Measurements from ENCODE around the gene RPF1. TPM values are rescaled to one million over a fixed set of nuclear protein-coding genes. Genes with fewer than 3 reads are reported as not detected.
A peak's percentile ranks its signal among the peaks of the same experiment; 100 is the strongest.
"Not testable (repeated sequence)": the region's sequence is repeated elsewhere in the genome, so short reads cannot be mapped to it uniquely, and the experiment has no call there.

The RPF1 gene
- total and polyA plus RNA-seq, 2 experiments from 2014 or later, result 48.3 to 65.4 TPM

DNA sequence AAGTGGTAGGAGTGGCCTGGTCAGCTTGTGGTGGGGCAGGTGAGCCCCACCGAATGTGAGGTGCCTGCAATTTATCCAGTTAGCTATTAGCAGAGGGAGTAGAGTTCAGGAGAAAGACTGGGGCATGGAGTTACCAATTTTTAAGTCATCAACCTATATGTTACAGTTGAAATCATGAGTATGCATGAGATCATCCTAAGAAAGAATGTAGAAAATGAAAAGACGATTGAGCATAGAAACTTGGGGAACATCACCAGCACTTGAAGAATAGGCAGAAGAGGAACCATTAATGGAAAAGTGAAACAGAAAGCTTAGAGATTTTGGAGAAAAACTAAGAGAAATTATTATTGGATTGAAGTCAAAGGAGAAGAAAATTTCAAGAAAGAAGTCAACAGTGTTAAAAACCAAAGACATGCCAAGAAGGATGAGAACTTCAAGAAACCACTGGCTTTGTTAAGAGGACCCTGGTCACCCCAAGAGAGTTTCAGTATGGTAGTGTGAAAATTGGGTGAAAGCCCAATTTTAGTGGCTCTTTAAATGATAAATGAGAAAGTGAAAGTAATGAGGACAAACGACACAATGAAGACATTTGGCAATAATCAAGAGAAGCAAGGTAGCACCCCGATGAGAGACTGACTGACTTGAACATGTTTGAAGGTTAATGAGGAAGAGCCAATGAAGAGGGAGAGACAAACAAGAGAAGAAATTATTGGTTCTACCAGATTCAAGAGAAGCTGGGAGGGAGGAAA is 44.1 kb upstream of the RPF1 start:
- H3K4me3 ChIP-seq, result no peak overlapping the region
- no peaks in the 10 kb centered on the region for H3K4me1 ChIP-seq (ENCODE audit: low read depth)
- no peaks in the 10 kb centered on the region for H3K27me3 ChIP-seq
- no peaks in the 10 kb centered on the region for H3K9me3 ChIP-seq (ENCODE audit: low read depth)
- DNase-seq (ENCODE audit: low read depth in 1 of 2, low spot score in 1 of 2), result no peak
- no peaks in the 10 kb centered on the region for H3K36me3 ChIP-seq
- no peak overlapping the region for H3K27ac ChIP-seq
- TF ChIP-seq, protein P1, sequence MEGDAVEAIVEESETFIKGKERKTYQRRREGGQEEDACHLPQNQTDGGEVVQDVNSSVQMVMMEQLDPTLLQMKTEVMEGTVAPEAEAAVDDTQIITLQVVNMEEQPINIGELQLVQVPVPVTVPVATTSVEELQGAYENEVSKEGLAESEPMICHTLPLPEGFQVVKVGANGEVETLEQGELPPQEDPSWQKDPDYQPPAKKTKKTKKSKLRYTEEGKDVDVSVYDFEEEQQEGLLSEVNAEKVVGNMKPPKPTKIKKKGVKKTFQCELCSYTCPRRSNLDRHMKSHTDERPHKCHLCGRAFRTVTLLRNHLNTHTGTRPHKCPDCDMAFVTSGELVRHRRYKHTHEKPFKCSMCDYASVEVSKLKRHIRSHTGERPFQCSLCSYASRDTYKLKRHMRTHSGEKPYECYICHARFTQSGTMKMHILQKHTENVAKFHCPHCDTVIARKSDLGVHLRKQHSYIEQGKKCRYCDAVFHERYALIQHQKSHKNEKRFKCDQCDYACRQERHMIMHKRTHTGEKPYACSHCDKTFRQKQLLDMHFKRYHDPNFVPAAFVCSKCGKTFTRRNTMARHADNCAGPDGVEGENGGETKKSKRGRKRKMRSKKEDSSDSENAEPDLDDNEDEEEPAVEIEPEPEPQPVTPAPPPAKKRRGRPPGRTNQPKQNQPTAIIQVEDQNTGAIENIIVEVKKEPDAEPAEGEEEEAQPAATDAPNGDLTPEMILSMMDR (IDR thresholded peaks at IDR 0.05; ENCODE audit: low read depth, low read length), result no peak

DNA sequence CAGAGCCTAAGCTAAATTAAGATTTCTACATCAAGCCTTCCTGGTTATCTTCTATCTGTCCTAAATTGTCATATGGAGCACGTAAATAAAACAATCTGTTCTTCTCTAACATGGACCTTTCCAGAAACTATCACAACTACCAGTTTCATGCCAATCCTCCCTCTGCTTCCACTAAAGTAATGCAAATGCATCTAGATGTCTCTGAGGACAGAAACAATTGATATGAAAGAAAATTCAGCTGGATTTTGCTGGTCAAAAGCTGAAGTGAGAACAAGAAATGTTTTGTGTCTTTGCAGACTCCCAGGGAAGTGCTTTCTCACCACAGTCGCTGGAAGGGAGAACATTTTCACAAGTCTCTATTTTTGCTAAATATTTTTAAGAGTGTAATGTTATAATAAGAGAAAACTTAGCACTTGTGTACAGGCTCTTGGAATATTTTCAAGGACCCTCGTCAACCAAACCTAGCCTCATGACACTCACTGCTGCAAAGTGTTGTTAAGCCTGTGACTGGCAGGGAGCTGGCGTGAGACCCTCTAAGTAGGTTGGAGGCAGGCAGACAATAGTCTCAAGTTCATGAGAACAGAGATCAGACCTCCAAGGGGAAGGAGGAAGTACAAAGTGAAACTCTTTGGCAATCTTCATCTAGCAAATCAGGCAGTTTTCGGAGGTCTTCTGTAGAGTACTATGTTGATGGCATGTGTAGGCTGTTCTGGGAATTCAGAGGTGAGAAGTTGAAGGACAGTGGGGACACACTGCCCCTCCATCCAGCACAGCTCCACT is 42.0 kb upstream of the RPF1 start:
- TF ChIP-seq, protein P1 (IDR thresholded peaks at IDR 0.05; ENCODE audit: low read depth, low read length), result no peak
- H3K27ac ChIP-seq, result no peak overlapping the region

DNA sequence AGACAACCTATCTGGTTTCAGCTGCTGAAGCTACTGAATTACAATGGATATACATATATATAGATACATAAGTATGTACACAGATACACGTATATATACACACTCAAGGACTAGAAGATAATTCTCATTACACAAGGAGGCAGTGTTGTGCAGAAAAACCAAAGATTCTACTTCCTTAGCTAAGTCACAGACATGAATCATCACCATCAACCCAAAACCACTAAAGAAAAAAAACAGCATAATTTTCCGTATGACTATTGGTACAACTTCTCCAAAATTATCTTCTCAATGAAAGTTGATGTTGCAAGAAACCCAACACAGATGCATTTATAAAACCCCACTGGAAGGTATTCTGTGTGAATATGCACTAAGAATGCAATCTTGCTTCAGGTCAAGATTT is 36.8 kb upstream of the RPF1 start:
- no peak overlapping the region for H3K4me3 ChIP-seq
- H3K4me1 ChIP-seq (ENCODE audit: low read depth), result no peaks in the 10 kb centered on the region
- DNase-seq (ENCODE audit: low read depth in 1 of 2, low spot score in 1 of 2), result peak; percentile 28 to 93
- no peaks in the 10 kb centered on the region for H3K27me3 ChIP-seq
- no peak overlapping the region for H3K27ac ChIP-seq
- H3K9me3 ChIP-seq (ENCODE audit: low read depth), result no peaks in the 10 kb centered on the region
- H3K36me3 ChIP-seq, result no peaks in the 10 kb centered on the region
- TF ChIP-seq, protein P1 (IDR thresholded peaks at IDR 0.05; ENCODE audit: low read depth, low read length), result peak; percentile 52

More for the DNA sequence above, 42.0 kb upstream of the RPF1 start:
- Histone ChIP-seq H3K4me3 (no peak overlapping the region), H3K36me3 (no peaks in the 10 kb centered on the region), H3K4me1 (ENCODE audit: low read depth) (no peaks in the 10 kb centered on the region), H3K27me3 (no peaks in the 10 kb centered on the region), H3K9me3 (ENCODE audit: low read depth) (no peaks in the 10 kb centered on the region)
- DNase-seq (ENCODE audit: low read depth in 1 of 2, low spot score in 1 of 2), result no peak

DNA sequence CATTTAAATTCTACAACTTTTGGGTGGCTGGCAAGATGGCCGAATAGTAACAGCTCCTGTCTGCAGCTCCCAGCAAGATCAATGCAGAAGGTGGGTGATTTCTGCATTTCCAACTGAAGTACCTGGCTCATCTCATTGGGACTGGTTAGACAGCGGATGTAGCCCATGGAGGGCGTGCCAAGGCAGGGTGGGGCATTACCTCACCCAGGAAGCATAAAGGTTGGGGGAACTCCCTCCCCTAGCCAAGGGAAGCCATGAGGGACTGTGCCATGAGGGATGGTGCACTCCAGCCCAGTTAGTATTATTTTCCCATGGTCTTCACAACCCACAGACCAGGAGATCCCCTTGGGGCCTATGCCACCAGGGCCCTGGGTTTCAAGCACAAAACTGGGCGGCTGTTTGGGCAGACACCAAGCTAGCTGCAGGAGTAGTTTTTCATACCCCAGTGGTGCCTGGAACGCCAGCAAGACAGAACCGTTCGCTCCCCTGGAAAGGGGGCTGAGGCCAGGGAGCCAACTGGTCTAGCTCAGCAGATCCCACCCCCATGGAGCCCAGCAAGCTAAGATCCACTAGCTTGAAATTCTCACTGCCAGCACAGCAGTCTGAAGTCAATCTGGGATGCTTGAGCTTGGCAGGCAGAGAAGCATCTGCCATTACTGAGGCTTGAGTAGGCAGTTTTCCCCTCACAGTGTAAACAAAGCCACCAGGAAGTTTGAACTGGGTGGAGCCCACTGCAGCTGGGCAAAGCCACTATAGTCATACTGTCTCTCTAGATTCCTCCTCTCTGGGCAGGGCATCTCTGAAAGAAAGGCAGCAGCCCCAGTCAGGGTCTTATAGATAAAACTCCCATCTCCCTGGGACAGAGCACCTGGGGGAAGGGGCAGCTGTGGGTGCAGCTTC is 36.1 kb upstream of the RPF1 start:
- H3K9me3 ChIP-seq (ENCODE audit: low read depth); H3K36me3 ChIP-seq; H3K4me1 ChIP-seq (ENCODE audit: low read depth); H3K4me3 ChIP-seq; H3K27ac ChIP-seq; DNase-seq (ENCODE audit: low read depth in 1 of 2, low spot score in 1 of 2); H3K27me3 ChIP-seq: not testable (repeated sequence)

DNA sequence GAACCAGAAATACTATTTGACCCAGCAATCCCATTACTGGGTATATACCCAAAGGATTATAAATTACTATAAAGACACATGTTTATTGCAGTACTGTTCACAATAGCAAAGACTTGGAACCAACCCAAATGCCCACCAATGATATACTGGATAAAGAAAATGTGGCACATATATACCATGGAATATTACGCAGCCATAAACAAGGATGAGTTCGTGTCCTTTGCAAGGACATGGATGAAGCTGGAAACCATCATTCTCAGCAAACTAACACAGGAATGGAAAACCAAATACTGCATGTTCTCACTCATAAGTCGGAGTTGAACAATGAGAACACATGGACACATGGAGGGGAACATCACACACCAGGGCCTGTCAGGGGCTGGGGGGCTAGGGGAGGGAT is 30.4 kb upstream of the RPF1 start:
- not testable (repeated sequence) for H3K9me3 ChIP-seq (ENCODE audit: low read depth); H3K4me3 ChIP-seq

DNA sequence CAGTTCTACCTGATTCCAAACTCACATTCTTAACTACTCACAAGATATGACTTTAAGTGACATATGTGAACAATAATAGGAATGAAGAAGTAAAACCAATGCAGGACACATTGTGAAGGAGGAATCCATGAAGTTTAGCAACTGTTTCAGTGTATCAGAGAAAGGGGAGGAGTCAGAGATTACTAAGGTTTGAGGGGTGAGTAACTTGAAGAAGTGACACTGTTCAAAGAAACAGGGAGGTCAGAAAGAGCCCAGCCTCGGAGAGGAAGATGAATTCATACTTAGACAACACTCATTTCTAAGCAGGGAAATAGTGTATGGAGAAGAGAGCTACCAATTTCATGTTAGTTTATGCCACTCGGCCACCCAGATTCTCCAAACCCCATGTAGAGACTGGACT is 28.2 kb upstream of the RPF1 start:
- DNase-seq (ENCODE audit: low read depth in 1 of 2, low spot score in 1 of 2), result peak in 1 of 2 donors; percentile 12
- H3K36me3 ChIP-seq, result no peaks in the 10 kb centered on the region
- no peak overlapping the region for H3K27ac ChIP-seq

More for the DNA sequence above, 30.4 kb upstream of the RPF1 start:
- not testable (repeated sequence) for DNase-seq (ENCODE audit: low read depth in 1 of 2, low spot score in 1 of 2); H3K4me1 ChIP-seq (ENCODE audit: low read depth); H3K36me3 ChIP-seq; H3K27me3 ChIP-seq; H3K27ac ChIP-seq

More for the DNA sequence above, 28.2 kb upstream of the RPF1 start:
- Histone ChIP-seq H3K4me1 (ENCODE audit: low read depth) (no peaks in the 10 kb centered on the region), H3K27me3 (peaks cover 17% of the 10 kb centered on the region), H3K4me3 (no peak overlapping the region), H3K9me3 (ENCODE audit: low read depth) (no peaks in the 10 kb centered on the region)
- TF ChIP-seq, protein P1 (IDR thresholded peaks at IDR 0.05; ENCODE audit: low read depth, low read length), result no peak

Data from cardiac muscle cell (in vitro differentiated cells and primary cell).